GM21717 (cell line): ENCODE results near the gene ARHGAP30.
"Not testable (repeated sequence)": the region's sequence is repeated elsewhere in the genome, so short reads cannot be mapped to it uniquely, and the experiment has no call there.

Source experiments
- ATAC-seq: cut with Tn5 transposase; IDR thresholded peaks from one replicate; pipeline ENCODE4 v1.9.1; 2021; ENCODE audit warnings: mild to moderate bottlenecking, moderate library complexity; ENCODE audit not compliant: unreplicated experiment

The ARHGAP30 gene

GRCh38 chr1:161039546-161039945 lies 30.1 kb downstream of the ARHGAP30 start:
- ATAC-seq, result no peak

GRCh38 chr1:161039154-161039545 lies 30.5 kb downstream of the ARHGAP30 start:
- no peak for ATAC-seq

- ATAC-seq, result peak; percentile 75
Measured at GRCh38 chr1:161038523-161039153, 31.1 kb downstream of the ARHGAP30 start, which contains the start of gene TSTD1. TSTD1 (minus strand) TSS chr1:161038964; CDS start chr1:161038889, 75 bp downstream.

GRCh38 chr1:161037661-161038522 lies 31.8 kb downstream of the ARHGAP30 start:
- ATAC-seq, result no peak

GRCh38 chr1:161033751-161034150 lies 35.9 kb downstream of the ARHGAP30 start:
- no peak for ATAC-seq

- ATAC-seq, result no peak
Measured at GRCh38 chr1:161032409-161032808, 37.3 kb downstream of the ARHGAP30 start.

- no peak for ATAC-seq
Measured at GRCh38 chr1:161031874-161032273, 37.8 kb downstream of the ARHGAP30 start.

- ATAC-seq, result not testable (repeated sequence)
Measured at GRCh38 chr1:161029466-161029865, 40.2 kb downstream of the ARHGAP30 start.

- not testable (repeated sequence) for ATAC-seq
Measured at GRCh38 chr1:161026954-161027353, 42.7 kb downstream of the ARHGAP30 start.

GRCh38 chr1:161022432-161022831 lies 47.3 kb downstream of the ARHGAP30 start:
- not testable (repeated sequence) for ATAC-seq

- no peak for ATAC-seq
Measured at GRCh38 chr1:161021970-161022353, 47.7 kb downstream of the ARHGAP30 start.

GRCh38 chr1:161021165-161021969 lies 48.3 kb downstream of the ARHGAP30 start:
- ATAC-seq, result peak; percentile 74

- ATAC-seq, result peak; percentile 34
Measured at GRCh38 chr1:161020509-161021164, 49.1 kb downstream of the ARHGAP30 start, which contains the start of gene F11R. F11R (minus strand) TSS chr1:161021152; CDS start chr1:161021073, 79 bp downstream.

GRCh38 chr1:161019751-161020495 lies 49.8 kb downstream of the ARHGAP30 start:
- no peak for ATAC-seq

GRCh38 chr1:161019111-161019660 lies 50.5 kb downstream of the ARHGAP30 start:
- not testable (repeated sequence) for ATAC-seq

- no peak for ATAC-seq
Measured at GRCh38 chr1:161018631-161018930, 51.1 kb downstream of the ARHGAP30 start.

- ATAC-seq, result no peak
Measured at GRCh38 chr1:161017756-161018630, 51.7 kb downstream of the ARHGAP30 start.

GRCh38 chr1:161017181-161017580 lies 52.5 kb downstream of the ARHGAP30 start:
- ATAC-seq, result not testable (repeated sequence)

- ATAC-seq, result not testable (repeated sequence)
Measured at GRCh38 chr1:161016683-161017082, 53.0 kb downstream of the ARHGAP30 start.
